ENCODE results near the gene RNF212B. TPM values are rescaled to one million over a fixed set of nuclear protein-coding genes. Genes with fewer than 3 reads are reported as not detected.
"Not testable (repeated sequence)": the region's sequence is repeated elsewhere in the genome, so short reads cannot be mapped to it uniquely, and the experiment has no call there.

The RNF212B gene
- total and polyA plus RNA-seq, 2 of the 13 experiments (the other 11 are each of a cell fraction or from before 2014, with no cell fraction given) = 0.05 TPM; not detected in 1

DNA sequence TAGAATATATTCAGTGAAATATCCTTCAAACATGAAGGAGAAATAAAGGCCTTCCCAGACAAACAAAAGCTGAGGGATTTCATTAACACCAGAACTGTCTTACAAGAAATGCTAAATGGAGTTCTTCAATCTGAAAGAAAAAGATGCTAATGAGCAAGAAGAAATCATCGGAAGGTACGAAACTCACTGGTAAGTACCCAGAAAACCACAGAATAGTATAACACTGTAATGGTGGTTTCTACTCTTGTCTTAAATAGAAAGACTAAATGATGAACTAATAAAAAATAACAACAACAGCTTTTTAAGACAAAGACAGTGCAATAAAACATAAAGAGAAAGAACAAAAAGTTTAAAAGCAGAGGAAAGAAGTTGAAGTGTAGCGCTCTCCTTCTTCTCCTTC lies 18.7 kb upstream of the RNF212B start (continued):
- TF ChIP-seq DMTF1 (CRISPR knock-in tag; IDR thresholded peaks at IDR 0.05) = no peak

GRCh38 chr14:23224958-23225357 lies 12.8 kb upstream of the RNF212B start:
- H3K27ac ChIP-seq (ENCODE audit: extremely low read length, insufficient read depth, low read length); H3K4me1 ChIP-seq (ENCODE audit: insufficient read depth, low read length); POLR2A ChIA-PET; H3K4me3 ChIP-seq (replicated peaks in 1 of 3; ENCODE audit: insufficient read depth in 1 of 3, low read depth in 2 of 3, low read length in 3 of 3); H2AFZ ChIP-seq (ENCODE audit: low read length); H3K4me2 ChIP-seq (ENCODE audit: low read depth, low read length); H3K79me2 ChIP-seq (ENCODE audit: insufficient read depth, low read length); DNase-seq (ENCODE audit: low spot score); H4K20me1 ChIP-seq (ENCODE audit: insufficient read depth, low read length); H3K36me3 ChIP-seq (replicated peaks in 1 of 2; ENCODE audit: control insufficient read depth in 1 of 2, insufficient read depth in 2 of 2, low read length in 2 of 2); H3K9ac ChIP-seq (ENCODE audit: insufficient read depth, low read depth, low read length); intact Hi-C loops (cut with micrococcal nuclease; ENCODE audit: unreplicated experiment); FAIRE-seq; CTCF ChIA-PET (ENCODE audit: low intra/inter-chr PET ratio, low total read pairs); BruUV-seq (replicated peaks); H3K27me3 ChIP-seq (ENCODE audit: control insufficient read depth in 1 of 2, insufficient read depth in 2 of 2, low read length in 2 of 2); ATAC-seq; in situ Hi-C loops (cut with HindIII; ENCODE audit: extremely low pct_ligation_motif_present, low pct_unique_long_range_greater_than_20kb); H3K9me3 ChIP-seq (ENCODE audit: low read length): not testable (repeated sequence)
- 7% methylated on average over 1 of the region's 1 CpG for WGBS (ENCODE audit: low lambda C conversion rate)

GRCh38 chr14:23227566-23227965 lies 10.2 kb upstream of the RNF212B start:
- no peak for FAIRE-seq
- H2AFZ ChIP-seq (ENCODE audit: low read length) = no peak overlapping the region
- no peaks in the 10 kb centered on the region for H3K4me1 ChIP-seq (ENCODE audit: insufficient read depth, low read length)
- no peak overlapping the region for H3K9ac ChIP-seq (ENCODE audit: insufficient read depth, low read depth, low read length)
- H4K20me1 ChIP-seq (ENCODE audit: insufficient read depth, low read length) = no peaks in the 10 kb centered on the region
- H3K4me2 ChIP-seq (ENCODE audit: low read depth, low read length) = no peak overlapping the region
- no peak for ATAC-seq
- no peak overlapping the region for H3K27ac ChIP-seq (ENCODE audit: extremely low read length, insufficient read depth, low read length)
- DNase-seq (ENCODE audit: low spot score) = no peak
- intact Hi-C loops (cut with micrococcal nuclease; ENCODE audit: unreplicated experiment) = no loop called here
- 2% methylated on average over 4 of the region's 4 CpGs for WGBS (ENCODE audit: low lambda C conversion rate)
- H3K27me3 ChIP-seq (ENCODE audit: control insufficient read depth in 1 of 2, insufficient read depth in 2 of 2, low read length in 2 of 2) = 0 out of 5 replicates have a peak, but pooled peaks cover 0 to 2% of the 10 kb centered on the region in 2 experiments
- in situ Hi-C loops (cut with HindIII; ENCODE audit: extremely low pct_ligation_motif_present, low pct_unique_long_range_greater_than_20kb) = no loop called here
- H3K36me3 ChIP-seq (replicated peaks in 1 of 2; ENCODE audit: control insufficient read depth in 1 of 2, insufficient read depth in 2 of 2, low read length in 2 of 2) = no peaks in the 10 kb centered on the region
- H3K4me3 ChIP-seq (replicated peaks in 1 of 3; ENCODE audit: insufficient read depth in 1 of 3, low read depth in 2 of 3, low read length in 3 of 3) = no peak overlapping the region
- BruUV-seq (replicated peaks) = no TSS peak
- POLR2A ChIA-PET = no interaction called here
- CTCF ChIA-PET (ENCODE audit: low intra/inter-chr PET ratio, low total read pairs) = interaction anchor here (0.6 kb wide), 1 partner anchor 12 kb away, joined by 3 read pairs; no protein-coding TSS in a partner anchor
- H3K79me2 ChIP-seq (ENCODE audit: insufficient read depth, low read length) = no peaks in the 10 kb centered on the region
- no peaks in the 10 kb centered on the region for H3K9me3 ChIP-seq (ENCODE audit: low read length)
- TF ChIP-seq IKZF1 (IDR thresholded peaks at IDR 0.05) (no peak), ZC3H4 (CRISPR knock-in tag; IDR thresholded peaks at IDR 0.05; ENCODE audit: borderline replicate concordance) (no peak), RCOR2 (CRISPR knock-in tag; IDR thresholded peaks at IDR 0.05) (no peak), ZNF501 (CRISPR knock-in tag; IDR thresholded peaks at IDR 0.05) (no peak), ZFY (CRISPR knock-in tag; IDR thresholded peaks at IDR 0.05) (no peak), ZFP37 (CRISPR knock-in tag; IDR thresholded peaks at IDR 0.05; ENCODE audit: borderline replicate concordance) (no peak), FIP1L1 (IDR thresholded peaks at IDR 0.05; ENCODE audit: borderline replicate concordance, insufficient read depth, low read depth, low read length) (no peak), NCOR1 (IDR thresholded peaks at IDR 0.05; ENCODE audit: borderline replicate concordance, low read length) (no peak)
- TF ChIP-seq, protein P1, sequence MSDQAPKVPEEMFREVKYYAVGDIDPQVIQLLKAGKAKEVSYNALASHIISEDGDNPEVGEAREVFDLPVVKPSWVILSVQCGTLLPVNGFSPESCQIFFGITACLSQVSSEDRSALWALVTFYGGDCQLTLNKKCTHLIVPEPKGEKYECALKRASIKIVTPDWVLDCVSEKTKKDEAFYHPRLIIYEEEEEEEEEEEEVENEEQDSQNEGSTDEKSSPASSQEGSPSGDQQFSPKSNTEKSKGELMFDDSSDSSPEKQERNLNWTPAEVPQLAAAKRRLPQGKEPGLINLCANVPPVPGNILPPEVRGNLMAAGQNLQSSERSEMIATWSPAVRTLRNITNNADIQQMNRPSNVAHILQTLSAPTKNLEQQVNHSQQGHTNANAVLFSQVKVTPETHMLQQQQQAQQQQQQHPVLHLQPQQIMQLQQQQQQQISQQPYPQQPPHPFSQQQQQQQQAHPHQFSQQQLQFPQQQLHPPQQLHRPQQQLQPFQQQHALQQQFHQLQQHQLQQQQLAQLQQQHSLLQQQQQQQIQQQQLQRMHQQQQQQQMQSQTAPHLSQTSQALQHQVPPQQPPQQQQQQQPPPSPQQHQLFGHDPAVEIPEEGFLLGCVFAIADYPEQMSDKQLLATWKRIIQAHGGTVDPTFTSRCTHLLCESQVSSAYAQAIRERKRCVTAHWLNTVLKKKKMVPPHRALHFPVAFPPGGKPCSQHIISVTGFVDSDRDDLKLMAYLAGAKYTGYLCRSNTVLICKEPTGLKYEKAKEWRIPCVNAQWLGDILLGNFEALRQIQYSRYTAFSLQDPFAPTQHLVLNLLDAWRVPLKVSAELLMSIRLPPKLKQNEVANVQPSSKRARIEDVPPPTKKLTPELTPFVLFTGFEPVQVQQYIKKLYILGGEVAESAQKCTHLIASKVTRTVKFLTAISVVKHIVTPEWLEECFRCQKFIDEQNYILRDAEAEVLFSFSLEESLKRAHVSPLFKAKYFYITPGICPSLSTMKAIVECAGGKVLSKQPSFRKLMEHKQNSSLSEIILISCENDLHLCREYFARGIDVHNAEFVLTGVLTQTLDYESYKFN (CRISPR knock-in tag; conservative IDR thresholded peaks at IDR 0.05) = no peak
- TF ChIP-seq, protein P2, sequence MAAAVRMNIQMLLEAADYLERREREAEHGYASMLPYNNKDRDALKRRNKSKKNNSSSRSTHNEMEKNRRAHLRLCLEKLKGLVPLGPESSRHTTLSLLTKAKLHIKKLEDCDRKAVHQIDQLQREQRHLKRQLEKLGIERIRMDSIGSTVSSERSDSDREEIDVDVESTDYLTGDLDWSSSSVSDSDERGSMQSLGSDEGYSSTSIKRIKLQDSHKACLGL (CRISPR knock-in tag; IDR thresholded peaks at IDR 0.05) = no peak

All from HepG2 (cell line).